Heart left ventricle (tissue), 16 donors: ENCODE measurements around the gene FAAH. TPM values are rescaled to one million over a fixed set of nuclear protein-coding genes. Genes with fewer than 3 reads are reported as not detected.

ENCODE experiments used
- ATAC-seq, 4 donors: fragments of 200-7000 bp; cut with Tn5 transposase; one replicate each; pipeline ENCODE4 v1.9.1; 2020 to 2022; ENCODE audit warnings: moderate library complexity in 4 of 4, mild to moderate bottlenecking in 3 of 4, moderate number of reproducible peaks in 1 of 4
- DNase-seq, 5 donors: peaks; one replicate each; pipeline ENCODE4 v3.0.0-alpha.2; 2020
- H3K27ac ChIP-seq, 12 donors: fragments of 200-600 bp; sonication (generic) in 4 of 12; one replicate each; pipeline versions ENCODE4 v1.5.0 to v1.8.0; 2016 to 2022; ENCODE audit warnings: mild to moderate bottlenecking in 2 of 12
- H3K27me3 ChIP-seq, 9 donors: fragments of 200-600 bp; sonication (generic) in 2 of 9; one replicate each; pipeline versions ENCODE4 v1.5.1 to v1.8.0; 2016 to 2022; ENCODE audit warnings: mild to moderate bottlenecking in 3 of 9
- H3K36me3 ChIP-seq, 9 donors: fragments of 200-600 bp; sonication (generic) in 2 of 9; one replicate each; pipeline versions ENCODE4 v1.5.0 to v1.8.0; 2018 to 2022; ENCODE audit warnings: mild to moderate bottlenecking in 2 of 9
- H3K4me1 ChIP-seq, 12 donors: fragments of 200-600 bp; sonication (generic) in 4 of 12; one replicate each; pipeline versions ENCODE4 v1.5.0 to v1.8.0; 2016 to 2022; ENCODE audit warnings: mild to moderate bottlenecking in 3 of 12
- H3K4me3 ChIP-seq, 12 donors: fragments of 200-600 bp; sonication (generic) in 4 of 12; one replicate each; pipeline versions ENCODE4 v1.5.0 to v1.8.0; 2017 to 2022; ENCODE audit warnings: mild to moderate bottlenecking in 9 of 12, moderate library complexity in 4 of 12
- H3K9me3 ChIP-seq, 12 donors: fragments of 200-600 bp; sonication (generic) in 4 of 12; one replicate each; pipeline versions ENCODE4 v1.5.0 to v1.8.0; 2016 to 2022; ENCODE audit warnings: mild to moderate bottlenecking in 1 of 12
- CTCF ChIP-seq, 12 donors: fragments of 200-600 bp; sonication (generic) in 4 of 12; IDR thresholded peaks; one replicate each; pipeline versions ENCODE4 v1.5.0 to v1.8.0; 2018 to 2022; ENCODE audit warnings: antibody characterized with exemption in 12 of 12, mild to moderate bottlenecking in 5 of 12
- POLR2A ChIP-seq, 2 donors: fragments of 450-650 bp; IDR thresholded peaks; one replicate each; pipeline ENCODE4 v1.6.1; 2017; ENCODE audit warnings: antibody characterized with exemption in 2 of 2, mild to moderate bottlenecking in 2 of 2, moderate library complexity in 2 of 2
- WGBS, 4 donors: extraction: QIAGEN DNeasy Blood & Tissue Kit in 2 of 4; methylation state at CpG; one replicate each; pipeline versions ENCODE4 v1.1.5 to v1.1.7; 2013 to 2018; 5-methylcytosine and 5-hydroxymethylcytosine counted together
- intact Hi-C, 10 donors: fragments of 100-400 bp; cut with DNase I; formaldehyde crosslinking; loops; one replicate each; pipeline versions ENCODE4 v1.11.1 to v1.14.2; 2022
- polyA plus RNA-seq, 2 donors: library from polyadenylated mRNA; stranded (reverse); fragments of 200-250 nt; gene quantifications; one replicate each; pipeline ENCODE4 v1.2.3, GENCODE V29; 2013
- total RNA-seq, 9 donors: library from RNA; depleted of rRNA in 2 of 9; stranded (reverse); fragments of >200 nt in 2 of 9; fragmentation: NEBNext Ultra II Directional in 3 of 9; extraction: Animal tissue kit (Norgen Biotek cat#: 25700) in 3 of 9; gene quantifications; one replicate each; pipeline versions ENCODE4 v1.1.0 to v1.2.4, GENCODE V29; 2016 to 2023
- donor health status: ischemic (EF 13 %, LVEDD 7.1; RV severe dilation, severe dysfunction).
- donor health status: healthy with polysubstance abuse.
- donor health status: DM: no; HTN: yes; CAD: no.
- donor health status: DM: no; HTN: no; CAD: no.
- donor health status: ischemic (EF 25% LVEDD 6.9; RV normal size, moderate dysfunction).
- donor health status: ischemic (EF 25% LVEDD 5.7; RV mildly dilated, moderate dysfunction).
- donor health status: healthy.
- donor health status: DM: yes; HTN: yes; CAD: no.
- donor health status: ischemic (EF 35%, LVEDD 5.7; RV mildly dilated, moderate dysfunction).
- donor health status: nonischemic (EF 11% LVEDD 7.7; RV severe dilation, severe dysfunction).
- donor health status: DM: yes; HTN: yes; CAD: no.
- donor health status: PGD.
- donor health status: ischemic (EF 29% LVEDD 5.4; RV normal size, mild dysfunction).
- donor health status: nonischemic (EF 23%, LVEDD 6.1; RV moderate dilation, normal function).

The FAAH gene
- total and polyA plus RNA-seq, 11 donors: 1.9 to 8.0 (median 3.5) TPM

- peaks cover 6 to 37% (median 20%) of the 10 kb centered on the region in 9 donors for H3K27me3 ChIP-seq
- 38 to 71% (median 53%) methylated on average over 5 to 14 of the region's 14 CpGs for WGBS, 4 donors
- ATAC-seq: no peak
- peak overlapping the region in 11 of 12 donors; percentile 22 to 59 (median 50) for H3K4me3 ChIP-seq
- no peaks in the 10 kb centered on the region for H3K36me3 ChIP-seq
- peaks cover 0 to 22% (median 2%) of the 10 kb centered on the region in 12 donors for H3K4me1 ChIP-seq
- peak in 1 of 5 donors; percentile 23 for DNase-seq
- intact Hi-C loops: loop anchor here in 9 of 10 donors (1.0 to 10.0 kb wide), 7 partner anchors 29 to 277 kb away; no protein-coding TSS in a partner anchor
- no peak overlapping the region for H3K27ac ChIP-seq
- no peaks in the 10 kb centered on the region for H3K9me3 ChIP-seq
- TF ChIP-seq POLR2A (IDR thresholded peaks at IDR 0.05): no peak
Measured at GRCh38 chr1:46447499-46448108, 53.5 kb downstream of the FAAH start.

- 3 to 4% (median 3%) methylated on average over 65 to 76 of the region's 76 CpGs for WGBS, 4 donors
- peaks cover 0 to 18% (median 2%) of the 10 kb centered on the region in 12 donors for H3K4me1 ChIP-seq
- no peaks in the 10 kb centered on the region for H3K9me3 ChIP-seq
- no peak overlapping the region for H3K27ac ChIP-seq
- DNase-seq (peak in 1 of 5 donors; percentile 64), ATAC-seq (peak in 2 of 4 donors; percentile 8 to 28)
- intact Hi-C loops: loop anchor here in 6 of 10 donors (5.0 to 10.0 kb wide), 2 partner anchors 99 to 276 kb away; no protein-coding TSS in a partner anchor
- no peak for TF ChIP-seq POLR2A (IDR thresholded peaks at IDR 0.05)
- peak overlapping the region in 11 of 12 donors; percentile 22 to 59 (median 50) for H3K4me3 ChIP-seq
- peaks cover 6 to 38% (median 20%) of the 10 kb centered on the region in 9 donors for H3K27me3 ChIP-seq
- H3K36me3 ChIP-seq: no peaks in the 10 kb centered on the region
Measured at GRCh38 chr1:46448109-46448911, 54.2 kb downstream of the FAAH start.

- DNase-seq (peak in 1 of 5 donors; percentile 12), ATAC-seq (no peak)
- H3K4me1 ChIP-seq: peaks cover 0 to 18% (median 2%) of the 10 kb centered on the region in 12 donors
- no peak overlapping the region for H3K4me3 ChIP-seq
- TF ChIP-seq POLR2A (IDR thresholded peaks at IDR 0.05): no peak
- no peak for TF ChIP-seq CTCF (IDR thresholded peaks at IDR 0.05)
- no peaks in the 10 kb centered on the region for H3K9me3 ChIP-seq
- no peak overlapping the region for H3K27ac ChIP-seq
- H3K27me3 ChIP-seq: peaks cover 6 to 48% (median 20%) of the 10 kb centered on the region in 9 donors
- 76 to 84% (median 83%) methylated on average over 6 of the region's 6 CpGs for WGBS, 4 donors
- intact Hi-C loops: loop anchor here in 6 of 10 donors (5.0 to 10.0 kb wide), 2 partner anchors 98 to 275 kb away; no protein-coding TSS in a partner anchor
- no peaks in the 10 kb centered on the region for H3K36me3 ChIP-seq
Measured at GRCh38 chr1:46449223-46450159, 55.4 kb downstream of the FAAH start.

GRCh38 chr1:46450160-46450517, 56.0 kb downstream of the FAAH start:
- DNase-seq (no peak), ATAC-seq (no peak)
- WGBS, 4 donors: 98 to 100% (median 100%) methylated on average over 1 of the region's 1 CpG
- TF ChIP-seq CTCF (IDR thresholded peaks at IDR 0.05) (no peak), POLR2A (IDR thresholded peaks at IDR 0.05) (no peak)
- no peak overlapping the region for H3K4me3 ChIP-seq
- H3K4me1 ChIP-seq: peaks cover 0 to 18% (median 2%) of the 10 kb centered on the region in 12 donors
- no peaks in the 10 kb centered on the region for H3K9me3 ChIP-seq
- H3K27me3 ChIP-seq: peaks cover 6 to 53% (median 20%) of the 10 kb centered on the region in 9 donors
- no peaks in the 10 kb centered on the region for H3K36me3 ChIP-seq
- intact Hi-C loops: no loop called here
- H3K27ac ChIP-seq: no peak overlapping the region
